H1 (cell line): ENCODE data around the gene AVPR2. TPM values are rescaled to one million over a fixed set of nuclear protein-coding genes. Genes with fewer than 3 reads are reported as not detected.

Source experiments
- CTCF ChIA-PET: fragments of 300-600 bp; sonication (Branson Sonifier 250); formaldehyde crosslinking; loops from one replicate; lab custom pipeline; 2021; ENCODE audit not compliant: partially characterized antibody; lab: Charles Lee
- POLR2A ChIA-PET: fragments of 300-600 bp; sonication (Branson Sonifier 250); formaldehyde crosslinking; loops from one replicate; lab custom pipeline; 2021; ENCODE audit warnings: inconsistent platforms; ENCODE audit not compliant: partially characterized antibody; lab: Charles Lee
- DNase-seq, 2 experiments: peaks; one replicate each; pipeline versions ENCODE4 v3.0.0 to v3.0.0-alpha.2; 2010 to 2022; ENCODE audit warnings: low spot score in 2 of 2, low read depth in 1 of 2, mixed read lengths in 1 of 2
- FAIRE-seq: peaks from 2 replicates; lab custom pipeline; 2011; peaks lifted over from hg19 to GRCh38; lab: Jason Lieb, UNC
- H2AFZ ChIP-seq: 2 replicates; pipeline ENCODE4 v1.8.1; 2012; ENCODE audit warnings: low read length, inconsistent platforms
- H2AK5ac ChIP-seq: 2 replicates; pipeline ENCODE4 v1.6.1; 2013; ENCODE audit warnings: low read depth, low read length
- H2BK120ac ChIP-seq: replicated peaks from 2 replicates; pipeline ENCODE3; 2013; ENCODE audit warnings: low read depth, low read length, inconsistent platforms
- H2BK12ac ChIP-seq: 2 replicates; pipeline ENCODE4 v1.6.1; 2013; ENCODE audit warnings: low read depth, low read length
- H2BK15ac ChIP-seq: 2 replicates; pipeline ENCODE4 v1.6.1; 2013; ENCODE audit warnings: low read length
- H2BK20ac ChIP-seq: 2 replicates; pipeline ENCODE4 v1.6.1; 2013; ENCODE audit warnings: low read length
- H2BK5ac ChIP-seq: 2 replicates; pipeline ENCODE4 v1.6.1; 2013; ENCODE audit warnings: low read depth, low read length
- H3K14ac ChIP-seq: 2 replicates; pipeline ENCODE4 v1.6.1; 2013; ENCODE audit warnings: inconsistent platforms; ENCODE audit not compliant: insufficient read length
- H3K18ac ChIP-seq: 2 replicates; pipeline ENCODE4 v1.6.1; 2013; ENCODE audit warnings: low read length; ENCODE audit errors: extremely low read depth
- H3K23ac ChIP-seq: 2 replicates; pipeline ENCODE4 v1.6.1; 2013; ENCODE audit warnings: inconsistent platforms; ENCODE audit not compliant: insufficient read length
- H3K23me2 ChIP-seq: 2 replicates; pipeline ENCODE4 v1.6.1; 2013; ENCODE audit warnings: low read depth, low read length
- H3K27ac ChIP-seq: 2 replicates; pipeline ENCODE4 v1.6.1; 2011; ENCODE audit warnings: low read depth, low read length, inconsistent platforms
- H3K27me3 ChIP-seq, 4 experiments: replicated peaks in 1 of 4; 1 replicate in 1 of 4; 2 replicates in 3 of 4; pipeline versions ENCODE4 v1.6.1 to v1.8.1; 2011 to 2013; ENCODE audit warnings: low read length in 3 of 4, mild to moderate bottlenecking in 3 of 4, inconsistent platforms in 2 of 4, mixed read lengths in 2 of 4, moderate library complexity in 1 of 4; ENCODE audit not compliant: control insufficient read depth in 3 of 4, insufficient read depth in 3 of 4; ENCODE audit errors: extremely low read depth in 1 of 4
- H3K36me3 ChIP-seq, 4 experiments: 2 replicates each; pipeline versions ENCODE4 v1.6.1 to v1.8.1; 2011 to 2013; ENCODE audit warnings: mild to moderate bottlenecking in 4 of 4, low read length in 3 of 4, moderate library complexity in 2 of 4, control low read depth in 1 of 4, inconsistent platforms in 1 of 4; ENCODE audit not compliant: insufficient read depth in 4 of 4, control insufficient read depth in 2 of 4
- H3K4ac ChIP-seq: replicated peaks from 2 replicates; pipeline ENCODE3; 2013; ENCODE audit warnings: low read length, low read depth, mixed read lengths, inconsistent platforms; ENCODE audit not compliant: insufficient read length
- H3K4me1 ChIP-seq, 4 experiments: replicated peaks in 1 of 4; 1 replicate in 1 of 4; 2 replicates in 3 of 4; pipeline versions ENCODE4 v1.6.1 to v1.8.1; 2011 to 2013; ENCODE audit warnings: low read length in 3 of 4, inconsistent platforms in 2 of 4, mixed read lengths in 1 of 4; ENCODE audit not compliant: insufficient read depth in 4 of 4, control insufficient read depth in 3 of 4
- H3K4me2 ChIP-seq, 2 experiments: 2 replicates each; pipeline versions ENCODE4 v1.6.1 to v1.8.1; 2011 to 2013; ENCODE audit warnings: low read depth in 2 of 2, low read length in 2 of 2, control low read depth in 1 of 2, inconsistent platforms in 1 of 2, mild to moderate bottlenecking in 1 of 2; ENCODE audit not compliant: insufficient read depth in 1 of 2
- H3K4me3 ChIP-seq, 4 experiments: fragments of 200-600, 300-600 bp in 1 of 4; sonication (generic), shearing (Covaris generic), sonication (Bioruptor Twin) in 1 of 4; 2 replicates each; pipeline versions ENCODE4 v1.5.1 to v1.8.1; 2011 to 2016; ENCODE audit warnings: low read length in 4 of 4, low read depth in 3 of 4, control low read depth in 2 of 4, inconsistent platforms in 2 of 4, mild to moderate bottlenecking in 2 of 4, mixed read lengths in 1 of 4, moderate library complexity in 1 of 4; ENCODE audit not compliant: insufficient read depth in 2 of 4; ENCODE audit errors: extremely low read depth in 1 of 4
- H3K56ac ChIP-seq: replicated peaks from 2 replicates; pipeline ENCODE3; 2013; ENCODE audit warnings: low read depth, mild to moderate bottlenecking, mixed read lengths, low read length, inconsistent platforms; ENCODE audit not compliant: insufficient read length
- H3K79me1 ChIP-seq: 2 replicates; pipeline ENCODE4 v1.6.1; 2013; ENCODE audit warnings: low read depth, low read length, control low read depth
- H3K79me2 ChIP-seq, 2 experiments: 2 replicates each; pipeline versions ENCODE4 v1.6.1 to v1.8.1; 2012 to 2013; ENCODE audit warnings: low read length in 2 of 2, mild to moderate bottlenecking in 2 of 2, inconsistent platforms in 1 of 2; ENCODE audit not compliant: insufficient read depth in 2 of 2, control insufficient read depth in 1 of 2
- H3K9ac ChIP-seq, 4 experiments: replicated peaks in 1 of 4; 1 replicate in 1 of 4; 2 replicates in 3 of 4; pipeline versions ENCODE4 v1.6.1 to v1.8.1; 2011 to 2013; ENCODE audit warnings: low read depth in 3 of 4, low read length in 3 of 4, control low read depth in 2 of 4, mild to moderate bottlenecking in 2 of 4, moderate library complexity in 2 of 4, inconsistent platforms in 1 of 4; ENCODE audit errors: extremely low read depth in 1 of 4
- H3K9me3 ChIP-seq, 2 experiments: 2 replicates each; pipeline versions ENCODE4 v1.6.1 to v1.8.1; 2012 to 2013; ENCODE audit warnings: mild to moderate bottlenecking in 2 of 2, moderate library complexity in 2 of 2, control low read depth in 1 of 2, inconsistent platforms in 1 of 2, low read depth in 1 of 2, low read length in 1 of 2, mixed read lengths in 1 of 2; ENCODE audit not compliant: insufficient read depth in 2 of 2
- H4K20me1 ChIP-seq, 2 experiments: replicated peaks in 1 of 2; 2 replicates each; pipeline versions ENCODE3 to v1.8.1; 2011 to 2013; ENCODE audit warnings: inconsistent platforms in 2 of 2, low read length in 2 of 2, mild to moderate bottlenecking in 1 of 2; ENCODE audit not compliant: insufficient read depth in 2 of 2, control insufficient read depth in 1 of 2
- H4K5ac ChIP-seq: 2 replicates; pipeline ENCODE4 v1.6.1; 2013; ENCODE audit warnings: low read length, low read depth, mixed read lengths, inconsistent platforms; ENCODE audit not compliant: insufficient read length
- H4K8ac ChIP-seq: 2 replicates; pipeline ENCODE4 v1.8.0; 2013; ENCODE audit warnings: mild to moderate bottlenecking, moderate library complexity, low read length, inconsistent platforms; ENCODE audit not compliant: insufficient read depth; ENCODE audit errors: extremely low read depth
- H4K91ac ChIP-seq: replicated peaks from 2 replicates; pipeline ENCODE3; 2013; ENCODE audit warnings: low read length, mixed read lengths, inconsistent platforms; ENCODE audit not compliant: insufficient read length
- BACH1 ChIP-seq: IDR thresholded peaks from 2 replicates; pipeline ENCODE4 v1.6.1; 2012; ENCODE audit warnings: low read length, improper control_type of control experiment
- CHD1 ChIP-seq: IDR thresholded peaks from 2 replicates; pipeline ENCODE4 v1.6.1; 2012; ENCODE audit warnings: low read depth, low read length, improper control_type of control experiment
- EP300 ChIP-seq, 2 experiments: IDR thresholded peaks; 1 replicate in 1 of 2; 2 replicates in 1 of 2; pipeline ENCODE4 v1.6.1; 2011 to 2012; ENCODE audit warnings: low read depth in 2 of 2, low read length in 2 of 2, mild to moderate bottlenecking in 2 of 2, borderline replicate concordance in 1 of 2, inconsistent platforms in 1 of 2, moderate library complexity in 1 of 2
- POLR2AphosphoS5 ChIP-seq: IDR thresholded peaks from 2 replicates; pipeline ENCODE4 v1.6.1; 2011; ENCODE audit warnings: low read depth, low read length
- SAP30 ChIP-seq: fragments of 300-600 bp; sonication (generic); IDR thresholded peaks from 2 replicates; pipeline ENCODE4 v1.7.1; 2012; ENCODE audit warnings: low read length, moderate library complexity, mild to moderate bottlenecking, inconsistent platforms; ENCODE audit not compliant: insufficient read depth, insufficient replicate concordance
- SIN3A ChIP-seq, 2 experiments: IDR thresholded peaks in 1 of 2; conservative IDR thresholded peaks in 1 of 2; 2 replicates each; pipeline ENCODE4 v1.6.1; 2011 to 2012; ENCODE audit warnings: low read length in 2 of 2, improper control_type of control experiment in 1 of 2, low read depth in 1 of 2, mild to moderate bottlenecking in 1 of 2
- SIX5 ChIP-seq: IDR thresholded peaks from 2 replicates; pipeline ENCODE4 v1.6.1; 2011; ENCODE audit warnings: mild to moderate bottlenecking, low read depth, low read length
- TAF1 ChIP-seq: IDR thresholded peaks from 2 replicates; pipeline ENCODE4 v1.6.1; 2011; ENCODE audit warnings: mild to moderate bottlenecking, low read depth, low read length
- TEAD4 ChIP-seq: IDR thresholded peaks from 2 replicates; pipeline ENCODE4 v1.6.1; 2012; ENCODE audit warnings: low read depth, low read length, inconsistent platforms, mixed read lengths
- USF2 ChIP-seq: IDR thresholded peaks from 2 replicates; pipeline ENCODE4 v1.6.1; 2011; ENCODE audit warnings: low read length, improper control_type of control experiment
- whole genome bisulfite sequencing, 2 experiments: shearing (Covaris generic) in 1 of 2; methylation state at CpG; one replicate each; pipeline versions ENCODE4 v1.1.6 to v1.1.7; 2013 to 2015; ENCODE audit warnings: low lambda C conversion rate in 2 of 2, mixed read lengths in 2 of 2, inconsistent platforms in 1 of 2, low coverage in 1 of 2, missing lambda C conversion rate in 1 of 2; ENCODE audit not compliant: insufficient replicate concordance in 2 of 2, insufficient coverage in 1 of 2, insufficient read length in 1 of 2; ENCODE audit errors: extremely low coverage in 1 of 2, missing lambda C conversion rate in 1 of 2; 5-methylcytosine and 5-hydroxymethylcytosine counted together
- polyA plus RNA-seq, 7 experiments: library from polyadenylated mRNA; depleted of rRNA in 3 of 7; stranded (reverse) in 5 of 7; unstranded in 2 of 7; fragments of >200 nt in 5 of 7; fragments of 200-250 nt in 2 of 7; gene quantifications; 1 replicate in 5 of 7; 2 replicates in 1 of 7; 4 replicates in 1 of 7; pipeline versions ENCODE4 v1.2.1 to v1.2.3, GENCODE V29; 2011 to 2013; ENCODE audit warnings: missing spikeins in 2 of 7, mixed read lengths in 2 of 7
- total RNA-seq: library from RNA; stranded (reverse); fragmentation: NEBNext Ultra II Directional; extraction: Animal tissue kit (Norgen Biotek cat#: 25700); gene quantifications from 2 replicates; pipeline ENCODE4 v1.2.1, GENCODE V29; 2021

The AVPR2 gene
- total and polyA plus RNA-seq, 2 of the 8 experiments (the other 6 are each of a cell fraction or from before 2014, with no cell fraction given): 0.09 TPM; not detected in 1

GRCh38 chrX:153948847-153949805 lies 44.7 kb downstream of the AVPR2 start:
- no peaks in the 10 kb centered on the region for H3K27me3 ChIP-seq
- POLR2A ChIA-PET: interaction anchor here (0.7 to 18.9 kb wide), 5 partner anchors 18 to 420 kb away, joined by 3 to 231 read pairs (median 12); partner anchors contain the start of genes ARHGAP4, HCFC1 and SSR4
- TF ChIP-seq SIN3A (conservative IDR thresholded peaks at IDR 0.05 in 1 of 2, IDR thresholded peaks at IDR 0.05 in 1 of 2; ENCODE audit: low read depth in 1 of 2, low read length in 2 of 2) (no peak), BACH1 (no peak), TAF1 (no peak), USF2 (no peak), POLR2AphosphoS5 (no peak), TEAD4 (no peak), SAP30 (no peak), CHD1 (no peak), SIX5 (no peak), EP300 (IDR thresholded peaks at IDR 0.05; ENCODE audit: borderline replicate concordance in 1 of 2, low read depth in 2 of 2, low read length in 2 of 2) (no peak)

More at GRCh38 chrX:153948847-153949805, 44.7 kb downstream of the AVPR2 start:
- H3K79me1 ChIP-seq: no peaks in the 10 kb centered on the region
- CTCF ChIA-PET: interaction anchor here (1.4 to 11.1 kb wide), 9 partner anchors 10 to 183 kb away, joined by 3 to 272 read pairs (median 6); partner anchors contain the start of genes ARHGAP4, HCFC1 and NAA10
- no peak for DNase-seq
- H2BK20ac ChIP-seq: no peak overlapping the region
- H3K23me2 ChIP-seq: no peaks in the 10 kb centered on the region
- no peak overlapping the region for H3K4ac ChIP-seq
- H3K4me1 ChIP-seq: peaks cover 0 to 11% (median 3%) of the 10 kb centered on the region in 4 experiments; a peak in 3 of 7 replicates
- no peak overlapping the region for H3K56ac ChIP-seq
- no peak overlapping the region for H3K9ac ChIP-seq
- no peak overlapping the region for H2AFZ ChIP-seq
- H2BK5ac ChIP-seq: no peak overlapping the region
- no peak overlapping the region; the same call in 1 of the 2 replicates for H3K27ac ChIP-seq
- no peak for FAIRE-seq
- no peak overlapping the region for H2AK5ac ChIP-seq
- H2BK15ac ChIP-seq: no peak overlapping the region
- H4K20me1 ChIP-seq: peaks cover 0 to 4% of the 10 kb centered on the region in 2 experiments
- H3K79me2 ChIP-seq: no peaks in the 10 kb centered on the region
- H3K23ac ChIP-seq: no peak overlapping the region
- no peak overlapping the region for H4K8ac ChIP-seq
- H3K9me3 ChIP-seq: no peaks in the 10 kb centered on the region
- H3K4me2 ChIP-seq: no peak overlapping the region
- no peak overlapping the region for H2BK12ac ChIP-seq
- H4K91ac ChIP-seq: no peak overlapping the region
- no peak overlapping the region for H3K4me3 ChIP-seq
- WGBS, 2 experiments: 83% methylated on average over 15 of the region's 30 CpGs; no CpG with 5 or more reads in 1 of the 2 experiments
- H3K14ac ChIP-seq: no peak overlapping the region
- H4K5ac ChIP-seq: no peak overlapping the region
- peaks cover 22 to 42% (median 32%) of the 10 kb centered on the region in 4 experiments; a peak in 7 of 8 replicates for H3K36me3 ChIP-seq
- H2BK120ac ChIP-seq: no peak overlapping the region
- no peak overlapping the region for H3K18ac ChIP-seq
